A673 (cell line): ENCODE measurements around the gene MFNG. TPM values are rescaled to one million over a fixed set of nuclear protein-coding genes. Genes with fewer than 3 reads are reported as not detected.
"Not testable (repeated sequence)": the region's sequence is repeated elsewhere in the genome, so short reads cannot be mapped to it uniquely, and the experiment has no call there.

Source experiments
- BruUV-seq: library from RNA; stranded (reverse); fragments of 400-500 nt; replicated peaks from 2 replicates; lab custom pipeline; 2021; lab: Mats Ljungman, UMichigan
- CTCF ChIA-PET: fragments of 300-600 bp; sonication (Branson Sonifier 250); formaldehyde crosslinking; loops from one replicate; lab custom pipeline; 2022; ENCODE audit warnings: antibody characterized with exemption; lab: Charles Lee
- POLR2A ChIA-PET: fragments of 300-600 bp; sonication (Branson Sonifier 250); formaldehyde crosslinking; loops from one replicate; lab custom pipeline; 2022; ENCODE audit warnings: antibody characterized with exemption; ENCODE audit not compliant: low non-redundant PET; lab: Charles Lee
- DNase-seq: peaks from one replicate; pipeline ENCODE4 v3.0.0-alpha.2; 2015; ENCODE audit warnings: low spot score
- H3K27ac ChIP-seq: fragments of 200-600 bp; sonication (generic); 2 replicates; pipeline ENCODE4 v1.5.1; 2016; ENCODE audit warnings: mixed run types, low read depth, mild to moderate bottlenecking, mixed read lengths, antibody characterized with exemption, low read length; ENCODE audit not compliant: poor library complexity, severe bottlenecking
- H3K27me3 ChIP-seq: fragments of 200-600 bp; sonication (generic); replicated peaks from 2 replicates; pipeline ENCODE4 v1.6.1; 2017; ENCODE audit warnings: mixed run types, low read depth, mild to moderate bottlenecking, mixed read lengths, antibody characterized with exemption, low read length; ENCODE audit not compliant: insufficient read depth, poor library complexity
- H3K36me3 ChIP-seq: fragments of 200-600 bp; sonication (generic); 2 replicates; pipeline ENCODE4 v1.6.1; 2016; ENCODE audit warnings: mixed run types, mild to moderate bottlenecking, mixed read lengths, antibody characterized with exemption, low read length; ENCODE audit not compliant: insufficient read depth, poor library complexity, severe bottlenecking
- H3K4me1 ChIP-seq: fragments of 200-600 bp; sonication (generic); 2 replicates; pipeline ENCODE4 v1.6.1; 2017; ENCODE audit warnings: mixed run types, mild to moderate bottlenecking, mixed read lengths, antibody characterized with exemption, low read length; ENCODE audit not compliant: insufficient read depth, poor library complexity, severe bottlenecking
- H3K4me3 ChIP-seq: fragments of 200-600 bp; sonication (generic); 2 replicates; pipeline ENCODE4 v1.5.1; 2016; ENCODE audit warnings: low read depth, mixed run types, mild to moderate bottlenecking, mixed read lengths, low read length; ENCODE audit not compliant: poor library complexity, severe bottlenecking
- H3K9me3 ChIP-seq: fragments of 200-600 bp; sonication (generic); 2 replicates; pipeline ENCODE4 v1.6.1; 2016; ENCODE audit warnings: mixed run types, low read depth, mild to moderate bottlenecking, mixed read lengths, antibody characterized with exemption, low read length; ENCODE audit not compliant: poor library complexity, severe bottlenecking
- CTCF ChIP-seq: fragments of 300-800, 200-600 bp; sonication (generic); conservative IDR thresholded peaks from 2 replicates; pipeline ENCODE4 v1.5.1; 2017; ENCODE audit warnings: low read depth, mild to moderate bottlenecking, antibody characterized with exemption, low read length, moderate library complexity, mixed read lengths
- EZH2 ChIP-seq: fragments of 200-600 bp; sonication (generic); IDR thresholded peaks from 2 replicates; pipeline ENCODE4 v1.6.1; 2017; ENCODE audit warnings: borderline replicate concordance, low read depth, mild to moderate bottlenecking, mixed read lengths, antibody characterized with exemption, low read length; ENCODE audit not compliant: poor library complexity, severe bottlenecking
- intact Hi-C: fragments of 100-400 bp; cut with micrococcal nuclease; formaldehyde crosslinking; loops from one replicate; pipeline ENCODE4 v1.10.0; 2022; ENCODE audit not compliant: unreplicated experiment
- total RNA-seq: library from RNA; stranded (reverse); gene quantifications from 2 replicates; pipeline ENCODE4 v1.2.3, GENCODE V29; 2021

Gene MFNG
- total RNA-seq, 1 experiment from 2014 or later: not detected

- Histone ChIP-seq H3K4me3 (no peak overlapping the region), H3K27ac (no peak overlapping the region), H3K36me3 (no peaks in the 10 kb centered on the region), H3K4me1 (no peaks in the 10 kb centered on the region), H3K9me3 (no peaks in the 10 kb centered on the region), H3K27me3 (no peaks in the 10 kb centered on the region)
- ChIA-PET CTCF (no interaction called here), POLR2A (no interaction called here)
- intact Hi-C loops: no loop called here
- DNase-seq: no peak
- TF ChIP-seq CTCF (no peak), EZH2 (no peak)
- no TSS peak for BruUV-seq
Measured at GRCh38 chr22:37533995-37534394, 47.8 kb upstream of the MFNG start.

- POLR2A ChIA-PET: no interaction called here
- BruUV-seq: no TSS peak
- Histone ChIP-seq H3K9me3 (no peaks in the 10 kb centered on the region), H3K27ac (no peak overlapping the region), H3K4me1 (no peaks in the 10 kb centered on the region), H3K36me3 (no peaks in the 10 kb centered on the region), H3K27me3 (no peaks in the 10 kb centered on the region), H3K4me3 (no peak overlapping the region)
- TF ChIP-seq EZH2: no peak
- intact Hi-C loops: no loop called here
- CTCF ChIA-PET: no interaction called here
- no peak for DNase-seq
Measured at GRCh38 chr22:37529652-37530345, 43.6 kb upstream of the MFNG start.

GRCh38 chr22:37527952-37528351 lies 41.8 kb upstream of the MFNG start:
- POLR2A ChIA-PET: interaction anchor here (0.6 kb wide), 1 partner anchor 16 kb away, joined by 4 read pairs; no protein-coding TSS in a partner anchor
- H3K4me1 ChIP-seq, CTCF ChIA-PET, BruUV-seq, H3K9me3 ChIP-seq, H3K27ac ChIP-seq, H3K27me3 ChIP-seq, H3K4me3 ChIP-seq, DNase-seq, intact Hi-C loops, H3K36me3 ChIP-seq: not testable (repeated sequence)

- POLR2A ChIA-PET: interaction anchor here (0.6 kb wide), 1 partner anchor 15 kb away, joined by 4 read pairs; no protein-coding TSS in a partner anchor
- DNase-seq: not testable (repeated sequence)
Measured at GRCh38 chr22:37527081-37527752, 41.0 kb upstream of the MFNG start.

More at GRCh38 chr22:37527081-37527752, 41.0 kb upstream of the MFNG start:
- H3K4me1 ChIP-seq, CTCF ChIA-PET, H3K27me3 ChIP-seq, H3K4me3 ChIP-seq, H3K9me3 ChIP-seq, intact Hi-C loops, BruUV-seq, H3K36me3 ChIP-seq, H3K27ac ChIP-seq: not testable (repeated sequence)
